Epithelial cell of proximal tubule (primary cell): ENCODE data around the gene TARS3. TPM values are rescaled to one million over a fixed set of nuclear protein-coding genes. Genes with fewer than 3 reads are reported as not detected.

Experiments
- DNase-seq: peaks from one replicate; pipeline ENCODE4 v3.0.0-alpha.2; 2011; ENCODE audit warnings: low read depth
- H3K4me3 ChIP-seq: 2 replicates; pipeline ENCODE4 v1.5.1; 2011; ENCODE audit warnings: low read depth, mild to moderate bottlenecking, low read length
- total RNA-seq: library from RNA; depleted of rRNA; stranded (reverse); fragments of >200 nt; gene quantifications from 2 replicates; pipeline ENCODE4 v1.2.3, GENCODE V29; 2015
- TF ChIP-seq, protein P1 (sequence below): conservative IDR thresholded peaks from 2 replicates; pipeline ENCODE4 v1.5.1; 2012; ENCODE audit warnings: low read depth, mild to moderate bottlenecking, low read length

TARS3 gene
- total RNA-seq, 1 donor from 2014 or later = 9.9 TPM

DNA sequence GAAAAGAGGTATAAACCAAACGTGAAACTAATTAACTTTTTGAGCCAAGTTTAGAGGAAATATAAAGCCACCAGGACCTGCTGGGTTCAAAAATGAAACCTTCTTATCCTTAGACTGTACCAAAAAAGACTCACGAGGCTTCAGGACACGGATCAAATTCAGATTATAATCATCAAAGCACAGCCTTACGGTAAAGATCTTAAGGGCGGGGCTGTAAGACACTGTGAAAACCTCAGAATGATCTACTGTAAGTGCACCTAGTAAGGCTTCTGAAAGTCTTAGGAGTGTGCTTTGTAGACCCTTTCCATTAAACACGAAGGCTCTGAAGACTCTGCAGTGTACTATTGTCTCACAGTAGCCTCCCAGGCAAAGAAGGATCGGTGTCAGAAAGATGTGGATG is 26.8 kb downstream of the TARS3 start:
- TF ChIP-seq, protein P1, sequence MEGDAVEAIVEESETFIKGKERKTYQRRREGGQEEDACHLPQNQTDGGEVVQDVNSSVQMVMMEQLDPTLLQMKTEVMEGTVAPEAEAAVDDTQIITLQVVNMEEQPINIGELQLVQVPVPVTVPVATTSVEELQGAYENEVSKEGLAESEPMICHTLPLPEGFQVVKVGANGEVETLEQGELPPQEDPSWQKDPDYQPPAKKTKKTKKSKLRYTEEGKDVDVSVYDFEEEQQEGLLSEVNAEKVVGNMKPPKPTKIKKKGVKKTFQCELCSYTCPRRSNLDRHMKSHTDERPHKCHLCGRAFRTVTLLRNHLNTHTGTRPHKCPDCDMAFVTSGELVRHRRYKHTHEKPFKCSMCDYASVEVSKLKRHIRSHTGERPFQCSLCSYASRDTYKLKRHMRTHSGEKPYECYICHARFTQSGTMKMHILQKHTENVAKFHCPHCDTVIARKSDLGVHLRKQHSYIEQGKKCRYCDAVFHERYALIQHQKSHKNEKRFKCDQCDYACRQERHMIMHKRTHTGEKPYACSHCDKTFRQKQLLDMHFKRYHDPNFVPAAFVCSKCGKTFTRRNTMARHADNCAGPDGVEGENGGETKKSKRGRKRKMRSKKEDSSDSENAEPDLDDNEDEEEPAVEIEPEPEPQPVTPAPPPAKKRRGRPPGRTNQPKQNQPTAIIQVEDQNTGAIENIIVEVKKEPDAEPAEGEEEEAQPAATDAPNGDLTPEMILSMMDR = no peak

DNA sequence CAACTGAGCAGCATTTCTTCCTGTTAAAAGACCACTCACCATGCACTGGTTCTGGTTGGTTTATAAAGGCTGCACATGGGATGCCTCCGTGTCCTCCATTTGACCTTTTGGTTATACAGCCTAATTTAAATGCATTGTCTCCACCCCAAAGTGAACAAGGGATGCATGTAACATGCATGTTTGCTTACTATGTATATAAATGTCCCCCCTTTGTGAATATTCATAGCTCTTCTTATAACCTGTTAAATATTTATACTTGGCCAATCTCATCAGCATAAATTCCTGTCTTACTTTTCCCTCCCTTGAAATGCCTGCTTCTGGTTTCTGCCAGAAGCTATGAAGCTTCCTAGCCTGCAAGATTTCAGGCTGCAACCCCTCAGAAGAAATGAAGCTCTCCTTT is 27.4 kb downstream of the TARS3 start:
- DNase-seq = no peak
- H3K4me3 ChIP-seq = no peak overlapping the region
- TF ChIP-seq, protein P1 = no peak

More for the DNA sequence above, 26.8 kb downstream of the TARS3 start:
- DNase-seq = no peak
- no peak overlapping the region for H3K4me3 ChIP-seq

DNA sequence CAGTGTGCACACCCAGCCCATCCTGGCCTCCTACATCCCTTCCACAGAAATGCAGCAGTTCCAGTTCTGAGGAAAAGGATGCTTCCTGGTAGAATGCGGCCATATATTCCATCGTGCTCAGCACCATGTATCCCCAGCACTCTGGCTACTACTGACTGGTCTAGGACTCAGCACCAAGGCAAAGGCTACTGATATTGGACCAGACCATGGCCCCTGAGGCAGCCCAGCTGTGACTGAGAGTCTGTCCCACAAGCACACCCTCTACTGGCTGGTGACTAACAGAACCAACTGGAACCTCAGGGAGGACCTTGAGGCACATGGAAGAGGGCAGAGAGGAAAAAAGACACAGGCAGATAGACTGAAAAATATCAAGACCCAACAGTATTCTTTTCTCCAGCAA is 30.0 kb downstream of the TARS3 start:
- TF ChIP-seq, protein P1 = peak; percentile 19
- no peak for DNase-seq
- no peak overlapping the region for H3K4me3 ChIP-seq

DNA sequence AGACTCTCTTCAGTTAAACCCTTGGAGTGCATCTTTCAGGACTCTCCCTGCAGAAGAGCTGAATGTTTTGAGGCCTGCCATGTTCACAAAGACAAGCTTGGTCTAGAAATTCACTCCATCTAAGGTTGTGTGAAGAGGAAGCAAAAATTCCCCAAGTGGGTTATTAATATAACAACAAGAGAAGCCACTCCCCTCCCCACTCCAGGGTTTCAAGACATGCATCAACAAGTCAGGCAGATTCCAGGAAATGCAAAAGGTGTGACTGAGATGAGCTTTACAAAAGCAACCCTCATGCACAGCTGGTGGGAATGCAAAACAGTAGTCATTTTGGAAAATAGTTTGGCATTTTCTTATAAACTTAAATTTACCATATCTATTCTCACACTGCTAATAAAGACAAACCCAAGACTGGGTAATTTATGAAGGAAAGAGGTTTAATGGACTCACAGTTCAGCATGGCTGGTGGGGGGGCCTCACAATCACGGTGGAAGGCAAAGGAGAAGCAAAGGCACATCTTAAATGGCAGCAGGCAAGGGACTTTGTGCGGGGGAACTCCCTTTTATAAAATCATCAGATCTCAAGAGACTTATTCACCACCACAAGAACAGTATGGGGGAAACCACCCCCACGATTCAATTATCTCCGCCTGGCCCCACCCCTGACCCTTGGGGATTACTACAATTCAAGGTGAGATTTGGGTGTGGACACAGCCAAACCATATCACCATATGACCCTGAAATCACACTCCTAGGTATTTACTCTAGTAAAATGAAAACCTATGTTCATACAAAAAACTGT is 31.3 kb downstream of the TARS3 start:
- DNase-seq = no peak
- TF ChIP-seq, protein P1 = no peak
- H3K4me3 ChIP-seq = no peak overlapping the region

DNA sequence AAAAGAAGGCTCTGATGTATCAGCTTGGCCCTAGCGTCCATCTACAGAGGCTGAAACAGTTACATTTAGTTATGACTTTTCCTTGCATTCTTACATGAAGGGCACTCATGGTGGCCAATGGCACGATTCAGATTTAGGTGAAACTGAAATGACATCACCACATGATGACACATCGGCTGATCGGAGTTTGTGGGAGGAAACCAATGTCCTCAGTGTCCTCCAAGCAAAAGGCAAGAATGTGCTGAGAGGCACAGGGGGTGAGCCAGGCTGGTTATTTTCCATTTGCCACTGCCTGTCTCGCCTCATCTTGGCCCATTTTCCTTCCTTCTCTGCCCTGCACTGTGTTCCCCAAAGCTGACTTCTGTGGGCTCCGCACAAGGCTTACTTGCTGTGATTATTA is 34.4 kb downstream of the TARS3 start:
- TF ChIP-seq, protein P1 = no peak
- no peak for DNase-seq
- H3K4me3 ChIP-seq = no peak overlapping the region

DNA sequence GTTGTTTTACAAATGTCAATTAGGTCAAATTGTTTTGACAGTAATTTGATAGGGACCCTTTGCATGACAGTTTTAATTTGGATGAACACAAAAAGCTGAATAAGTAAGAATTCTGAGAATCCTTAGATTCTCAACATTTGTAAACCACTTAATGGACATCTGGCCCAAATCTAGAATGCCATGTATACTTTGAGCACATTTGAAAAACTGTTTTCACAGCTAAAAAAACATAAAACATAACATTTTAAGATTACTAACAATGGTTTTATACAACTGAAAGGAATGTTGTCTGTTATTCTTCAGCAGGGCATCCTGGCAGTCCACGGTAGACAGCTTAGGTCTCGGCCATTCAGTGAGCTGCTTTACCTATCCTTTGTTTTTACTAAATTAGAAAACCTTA is 37.6 kb downstream of the TARS3 start:
- TF ChIP-seq, protein P1 = no peak
- H3K4me3 ChIP-seq = no peak overlapping the region
- DNase-seq = no peak

DNA sequence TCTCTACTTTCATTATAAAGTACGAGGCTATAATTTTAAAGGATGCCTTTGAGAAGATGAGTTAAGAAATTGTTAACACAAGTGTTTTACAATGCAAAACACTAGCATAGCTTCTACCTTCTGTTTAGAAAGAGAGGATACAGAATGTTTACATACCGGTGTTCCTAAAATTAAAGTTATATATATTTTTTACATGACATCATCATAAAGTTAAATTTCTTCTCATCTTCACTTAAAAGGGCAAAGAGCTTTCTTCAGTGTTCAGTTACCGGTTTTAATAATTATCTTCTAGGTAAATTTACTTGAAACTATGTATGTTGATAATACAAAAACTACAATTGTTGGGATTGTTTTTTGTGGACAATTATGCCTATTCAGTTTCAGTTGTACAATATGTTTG is 39.4 kb downstream of the TARS3 start:
- TF ChIP-seq, protein P1 = no peak
- DNase-seq = no peak
- no peak overlapping the region for H3K4me3 ChIP-seq
